Measurements from ENCODE around the gene SCGB3A1. TPM values are rescaled to one million over a fixed set of nuclear protein-coding genes. Genes with fewer than 3 reads are reported as not detected.

SCGB3A1 gene, protein sequence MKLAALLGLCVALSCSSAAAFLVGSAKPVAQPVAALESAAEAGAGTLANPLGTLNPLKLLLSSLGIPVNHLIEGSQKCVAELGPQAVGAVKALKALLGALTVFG
- not detected for polyA plus RNA-seq (ENCODE audit: insufficient read length)
- long read RNA-seq, donor 1, partial matches to known transcripts: 0 of 3 reads
- long read RNA-seq, donor 1, other reads (novel, unspliced or antisense): 0 of 3 reads
- long read RNA-seq, donor 2, partial matches to known transcripts: 0 of 6 reads
- long read RNA-seq, donor 2, other reads (novel, unspliced or antisense): 0 of 6 reads
- long read RNA-seq, donor 3: 0 reads
- long read RNA-seq, donor 4, partial matches to known transcripts: 0 of 1 reads
- long read RNA-seq, donor 4, other reads (novel, unspliced or antisense): 0 of 1 reads
- long read RNA-seq, donor 5, transcript SCGB3A1-201 (3 exons, 521 nt): major isoform, 7 of 7 reads
- long read RNA-seq, donor 5, partial matches to known transcripts: 0 of 7 reads
- long read RNA-seq, donor 5, other reads (novel, unspliced or antisense): 0 of 7 reads
- long read RNA-seq, donor 6, partial matches to known transcripts: 0 of 3 reads
- long read RNA-seq, donor 6, other reads (novel, unspliced or antisense): 0 of 3 reads
- long read RNA-seq, donor 7, partial matches to known transcripts: 0 of 4 reads
- long read RNA-seq, donor 7, other reads (novel, unspliced or antisense): 0 of 4 reads
- long read RNA-seq, donor 8, partial matches to known transcripts: 0 of 1 reads
- long read RNA-seq, donor 8, other reads (novel, unspliced or antisense): 0 of 1 reads

DNA sequence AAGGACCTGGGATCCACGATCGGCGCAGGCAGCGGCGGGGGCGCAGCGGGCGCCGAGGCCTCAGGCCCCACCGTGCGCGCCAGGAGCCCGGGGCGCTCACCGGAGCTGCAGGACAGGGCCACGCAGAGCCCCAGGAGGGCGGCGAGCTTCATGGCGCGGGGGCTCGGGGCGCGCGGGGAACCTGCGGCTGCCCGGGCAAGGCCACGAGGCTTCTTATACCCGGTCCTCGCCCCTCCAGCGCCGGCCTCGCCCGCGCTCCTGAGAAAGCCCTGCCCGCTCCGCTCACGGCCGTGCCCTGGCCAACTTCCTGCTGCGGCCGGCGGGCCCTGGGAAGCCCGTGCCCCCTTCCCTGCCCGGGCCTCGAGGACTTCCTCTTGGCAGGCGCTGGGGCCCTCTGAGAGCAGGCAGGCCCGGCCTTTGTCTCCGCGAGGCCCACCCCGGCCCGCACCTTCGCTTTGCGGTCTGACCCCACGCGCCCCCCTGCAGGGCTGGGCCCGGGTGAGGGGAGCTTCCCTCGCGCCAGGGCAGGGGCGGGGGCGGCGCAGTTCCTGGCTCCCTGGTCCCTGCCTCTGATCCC is at the start of gene SCGB3A1:
Gene SCGB3A1 (minus strand): TSS at position 189 of the 577 bp plus-strand sequence. CDS start 37 bp downstream, at position 152.
- DNase-seq: no peak

DNA sequence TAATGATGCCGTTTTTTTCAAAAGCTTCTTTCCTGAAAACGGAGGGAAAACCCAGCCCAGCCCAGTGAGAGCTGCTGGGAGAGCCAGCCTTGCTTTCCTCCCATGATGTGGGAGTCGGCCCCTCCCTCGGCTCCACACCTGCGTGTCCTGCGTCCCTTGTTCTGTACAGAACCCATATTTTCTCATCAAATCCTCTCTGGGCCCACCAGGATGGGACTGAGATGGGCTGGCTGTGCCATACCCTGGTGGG is 49.2 kb upstream of the SCGB3A1 start:
- no peak for DNase-seq

DNA sequence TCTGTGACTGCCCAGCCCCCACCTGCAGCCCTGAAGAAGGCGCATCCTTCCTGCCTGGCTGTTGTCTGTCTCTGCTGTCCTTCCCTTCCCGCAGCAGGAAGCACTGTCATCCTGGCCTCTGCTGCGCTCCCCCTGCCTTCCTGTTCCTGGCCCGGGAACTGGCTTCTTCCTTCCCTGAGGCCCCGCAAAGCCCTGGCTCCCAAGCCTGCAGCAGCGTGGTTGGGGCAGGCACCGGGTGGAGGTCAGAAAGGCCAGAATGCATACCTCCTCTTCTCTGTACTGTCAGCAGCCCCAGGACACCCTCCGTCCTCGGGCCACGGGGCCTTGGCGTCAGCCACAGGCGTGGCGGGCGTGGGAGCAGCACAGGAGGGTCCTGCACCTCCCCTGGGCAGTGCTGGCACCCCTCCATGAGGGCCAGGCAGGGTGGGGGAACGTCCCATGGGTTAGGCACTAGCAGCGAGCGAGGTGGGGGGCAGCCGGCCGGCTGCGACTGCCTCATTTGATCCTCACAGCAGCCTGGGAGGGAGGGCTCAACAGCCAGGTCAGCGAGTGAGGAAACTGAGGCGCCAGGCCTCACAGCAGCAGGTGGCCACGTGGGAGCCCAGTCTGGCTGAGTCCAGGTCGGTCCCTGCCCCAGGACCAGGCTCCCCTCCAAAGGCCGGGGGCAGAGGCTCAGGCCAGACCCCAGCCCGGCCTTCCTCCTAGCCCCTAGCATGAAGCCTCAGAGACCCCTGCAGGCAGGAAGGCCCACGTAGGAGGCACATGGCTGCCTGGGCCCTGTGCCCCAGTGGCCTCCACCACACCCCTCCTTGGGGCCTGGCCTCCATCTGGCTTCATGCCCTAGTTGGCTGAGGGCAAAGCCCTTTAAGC is 48.7 kb upstream of the SCGB3A1 start:
- DNase-seq: no peak

DNA sequence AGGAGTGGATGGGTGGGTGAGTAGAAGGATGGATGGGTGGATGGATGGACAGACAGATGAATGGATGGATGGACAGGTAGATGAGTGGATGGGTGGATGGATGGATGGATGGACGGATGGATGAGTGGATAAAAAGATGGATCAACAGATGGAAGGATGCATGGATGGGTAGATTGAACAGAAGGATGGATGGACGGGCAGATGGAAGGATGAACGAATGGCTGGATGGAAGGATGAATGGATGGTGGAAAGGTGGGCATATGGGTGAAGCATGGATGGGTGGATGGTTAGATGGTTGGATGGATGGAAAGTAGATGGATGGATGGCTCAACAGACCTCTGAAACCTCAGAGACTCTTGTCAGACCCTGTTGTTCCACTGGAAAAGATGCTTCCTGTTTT is 48.0 kb upstream of the SCGB3A1 start:
- DNase-seq: no peak

DNA sequence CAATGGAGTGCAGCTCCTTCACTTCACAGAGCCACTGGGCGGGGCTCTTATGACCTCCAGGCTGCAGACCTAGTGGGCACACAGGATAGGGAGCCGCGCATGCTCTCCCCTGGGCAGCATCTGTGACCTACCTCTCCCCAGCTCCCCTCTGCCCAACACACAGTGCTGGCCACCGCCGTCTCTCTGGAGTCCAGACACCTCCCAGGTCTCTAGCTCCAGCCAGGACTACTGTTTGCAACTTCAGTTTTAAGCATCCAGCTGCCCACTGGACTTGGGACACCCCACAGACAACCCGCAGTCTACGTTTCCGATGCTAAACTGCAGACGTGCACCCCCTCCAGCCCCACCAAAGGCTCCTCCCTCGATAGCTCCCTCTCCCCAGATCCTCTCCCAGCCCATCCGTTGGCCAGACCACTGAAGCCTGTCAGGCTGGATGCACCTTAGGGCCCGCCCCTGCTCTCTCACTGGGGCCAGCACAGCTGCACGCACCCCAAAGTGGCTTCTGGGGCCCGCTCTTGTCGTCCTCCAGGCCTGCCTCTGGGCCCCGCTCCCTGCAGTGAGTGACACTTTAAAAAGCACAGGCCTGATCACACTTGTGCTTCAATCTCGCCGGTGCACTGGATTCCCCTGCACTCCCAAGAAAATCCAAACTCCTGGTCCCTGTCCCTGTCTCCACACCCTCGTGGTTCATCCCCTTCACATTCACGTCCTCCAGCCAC is 46.8 kb upstream of the SCGB3A1 start:
- DNase-seq: no peak

DNA sequence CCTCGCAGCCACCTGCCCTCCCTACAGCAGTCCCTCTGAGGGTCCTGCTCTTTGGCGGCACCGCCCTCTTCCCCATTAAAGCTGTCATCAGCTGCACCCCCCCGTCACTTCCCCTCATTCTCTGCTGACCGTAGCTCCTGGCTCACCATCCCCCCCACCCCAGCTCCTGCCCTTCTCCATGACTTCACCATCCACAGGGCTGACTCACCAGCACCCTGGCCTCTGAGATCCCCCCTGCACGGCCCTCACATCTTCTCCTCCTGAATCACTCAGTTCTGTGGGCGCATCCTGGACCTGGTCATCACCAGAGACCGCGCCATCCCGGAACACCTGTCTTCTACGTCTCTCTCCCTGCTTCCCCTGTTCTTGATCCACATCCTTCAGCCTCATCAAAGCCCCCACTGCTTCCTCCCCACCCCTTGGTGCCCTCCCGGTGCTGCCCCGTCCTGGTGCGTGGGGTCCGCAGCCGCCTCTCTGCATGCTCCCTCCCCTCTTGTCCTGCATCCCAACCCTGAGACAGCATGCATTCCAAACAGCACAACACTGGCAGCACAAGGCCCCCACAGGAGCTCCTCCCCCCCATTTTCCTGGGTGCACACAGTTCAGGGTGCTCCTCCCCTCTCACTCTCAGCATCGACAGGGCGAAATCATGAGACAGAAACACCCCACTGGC is 45.2 kb upstream of the SCGB3A1 start:
- no peak for DNase-seq

DNA sequence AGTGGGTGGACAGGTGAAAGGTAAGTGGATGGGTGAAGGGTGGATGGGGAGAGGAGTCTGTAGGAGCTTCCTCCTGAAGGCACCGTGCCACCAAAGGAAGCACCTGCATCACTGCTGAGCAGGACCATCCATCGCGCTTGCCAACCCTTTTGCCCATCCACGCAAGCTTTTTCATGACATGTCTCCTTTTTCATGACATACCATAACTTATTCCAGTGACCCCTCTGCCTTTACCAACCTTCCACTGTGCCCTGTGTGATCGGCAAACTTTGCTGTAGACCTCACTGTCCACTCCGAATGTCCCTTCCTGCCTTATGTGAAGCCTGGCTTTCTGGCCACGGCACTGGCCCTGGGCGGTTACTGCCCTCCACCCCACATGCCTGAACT is 44.7 kb upstream of the SCGB3A1 start:
- no peak for DNase-seq

DNA sequence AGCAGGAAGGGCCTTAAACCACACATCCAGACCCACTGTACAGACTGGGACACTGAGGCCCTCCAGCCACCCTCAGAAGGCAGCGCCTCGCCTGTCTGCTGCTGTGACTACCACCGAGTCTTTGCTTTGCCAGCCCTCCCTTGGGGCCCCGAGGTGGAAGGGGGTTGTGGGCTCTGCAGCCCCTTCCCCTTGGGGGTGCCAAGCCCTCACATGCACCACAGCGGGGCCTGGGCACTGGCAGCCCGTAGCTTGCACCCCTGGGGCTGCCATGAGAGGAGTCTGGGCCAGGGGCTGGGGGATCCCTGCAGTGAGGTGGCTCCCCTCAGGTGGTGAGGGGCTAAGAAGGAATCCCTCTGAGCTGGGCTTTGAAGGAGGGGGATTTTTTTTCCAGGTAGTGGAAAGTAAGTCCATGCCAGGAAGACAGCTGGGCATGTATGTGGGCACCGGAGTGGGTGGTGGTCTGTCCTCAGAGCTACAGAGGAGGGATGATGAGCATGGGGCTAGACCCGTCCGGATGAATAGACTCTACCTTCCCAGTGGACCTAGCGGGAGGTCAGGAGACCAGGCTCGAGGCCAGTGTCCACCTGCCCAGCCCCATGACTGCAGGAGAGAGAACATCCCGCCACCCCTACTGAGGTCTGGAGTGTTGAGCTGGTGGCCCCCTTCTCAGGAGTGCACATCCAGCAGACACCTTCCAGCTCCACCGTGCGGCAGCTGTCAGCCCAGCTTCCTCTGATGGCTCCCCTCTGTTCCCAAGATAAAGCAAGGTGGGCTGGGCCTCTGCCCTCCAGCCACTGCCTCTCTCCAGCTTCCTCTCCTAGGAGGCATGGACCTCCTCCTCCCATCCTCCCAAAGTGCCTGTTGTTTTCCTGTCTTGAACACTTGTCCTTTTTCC is 42.2 kb upstream of the SCGB3A1 start:
- no peak for DNase-seq

DNA sequence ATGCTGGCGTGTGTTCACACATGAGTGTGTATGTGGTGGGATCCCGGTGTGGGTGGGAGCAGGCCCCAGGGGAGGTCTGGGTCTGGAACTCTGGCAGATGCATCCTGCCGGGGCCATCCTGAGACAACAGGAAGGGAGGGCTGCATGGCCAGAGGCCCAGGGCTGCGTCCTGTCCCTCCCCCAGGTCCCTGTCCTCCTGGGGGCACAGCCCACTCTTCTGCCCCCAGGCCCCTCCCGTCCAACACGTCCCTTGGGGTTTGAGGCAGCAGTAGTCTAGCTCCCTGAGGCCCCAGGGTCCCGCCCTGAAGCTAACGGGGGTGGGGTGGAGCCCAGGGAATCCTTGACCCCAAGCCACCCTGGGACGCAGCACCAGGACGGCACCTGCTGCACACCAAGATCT is 41.5 kb upstream of the SCGB3A1 start:
- DNase-seq: no peak

DNA sequence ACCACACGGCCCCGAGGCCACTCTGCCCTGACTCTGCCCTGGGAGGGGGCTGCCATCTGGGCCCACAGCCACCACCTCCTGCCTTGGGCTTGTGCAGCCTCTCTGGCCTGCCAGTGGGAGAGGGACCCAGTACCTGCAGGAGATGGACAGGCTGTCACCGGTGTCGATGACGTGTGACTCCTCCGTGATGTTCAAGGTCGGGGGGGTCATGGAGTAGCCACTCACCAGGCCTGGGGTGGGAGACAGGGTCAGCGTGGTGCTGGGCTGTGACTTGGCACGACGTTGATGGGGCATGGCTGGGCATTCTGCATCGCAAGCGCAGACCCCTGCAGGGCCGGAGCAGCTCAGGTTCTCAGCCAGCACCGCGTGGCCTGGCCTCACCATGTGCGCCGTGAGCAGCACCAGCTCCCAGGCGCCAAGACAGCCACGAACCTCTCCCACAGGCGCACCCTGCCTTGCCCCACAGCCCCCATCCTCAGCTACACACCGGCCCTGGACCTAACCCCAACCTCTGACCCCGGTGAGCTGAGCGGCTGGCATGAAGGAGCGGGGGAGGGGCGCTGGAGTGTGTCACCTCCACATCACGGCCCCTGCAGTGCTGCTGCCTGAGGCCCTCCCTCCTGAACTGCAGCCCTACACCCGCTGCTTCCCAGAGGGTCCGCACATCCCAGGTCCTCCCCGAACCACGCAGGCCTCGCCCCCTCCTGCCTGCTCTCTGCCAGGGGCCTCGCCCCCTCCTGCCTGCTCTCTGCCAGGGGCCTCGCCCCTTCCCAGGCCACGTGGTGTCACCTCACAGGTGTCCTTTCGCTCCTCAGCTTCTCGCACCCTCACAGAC is 40.5 kb upstream of the SCGB3A1 start:
- no peak for DNase-seq

DNA sequence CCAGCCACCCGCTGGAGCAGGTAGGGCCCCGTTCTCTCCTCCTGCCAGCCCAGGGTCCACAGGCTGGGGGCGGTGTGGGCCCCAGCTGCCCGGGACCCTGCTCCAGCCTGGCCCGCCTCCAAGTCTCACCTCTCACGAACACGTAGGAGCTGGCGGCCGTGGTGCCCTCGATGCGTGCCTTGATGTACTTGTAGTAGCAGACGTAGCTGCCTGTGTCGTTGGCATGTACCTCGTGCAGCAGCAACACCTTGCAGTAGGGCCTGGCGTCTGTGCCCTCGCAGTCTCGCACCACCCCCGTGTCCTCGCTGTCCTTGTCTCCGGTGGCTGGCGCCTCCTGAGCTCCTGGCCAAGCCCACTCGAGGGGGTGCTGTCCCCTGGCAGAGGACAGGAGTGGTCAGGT is 39.1 kb upstream of the SCGB3A1 start:
- no peak for DNase-seq

DNA sequence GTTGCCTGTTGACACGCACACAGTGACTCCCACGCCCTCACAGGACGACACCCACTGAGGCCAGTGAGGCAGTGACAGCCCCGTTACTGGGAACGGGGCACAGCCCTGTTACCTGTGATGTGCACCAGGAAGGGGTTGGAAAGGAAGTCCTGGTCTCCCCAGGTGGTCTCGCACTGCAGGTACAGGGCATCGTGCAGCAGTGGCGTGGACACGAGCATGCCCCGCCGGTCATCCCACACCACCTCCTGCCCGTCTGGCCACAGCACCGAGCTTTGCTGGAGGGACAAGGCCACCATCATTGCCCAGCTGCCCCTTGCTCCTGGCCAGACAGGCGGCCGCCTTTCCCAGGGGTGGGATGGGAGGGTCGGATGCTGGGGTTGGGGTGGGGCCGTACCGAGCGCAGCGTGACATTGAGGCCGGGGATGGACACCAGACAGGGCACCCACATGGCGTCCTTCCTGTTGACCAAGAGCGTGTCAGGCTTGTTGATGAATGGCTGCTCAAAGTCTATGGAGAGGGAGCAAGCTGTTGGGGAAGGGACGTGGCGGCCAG is 38.6 kb upstream of the SCGB3A1 start:
- no peak for DNase-seq

DNA sequence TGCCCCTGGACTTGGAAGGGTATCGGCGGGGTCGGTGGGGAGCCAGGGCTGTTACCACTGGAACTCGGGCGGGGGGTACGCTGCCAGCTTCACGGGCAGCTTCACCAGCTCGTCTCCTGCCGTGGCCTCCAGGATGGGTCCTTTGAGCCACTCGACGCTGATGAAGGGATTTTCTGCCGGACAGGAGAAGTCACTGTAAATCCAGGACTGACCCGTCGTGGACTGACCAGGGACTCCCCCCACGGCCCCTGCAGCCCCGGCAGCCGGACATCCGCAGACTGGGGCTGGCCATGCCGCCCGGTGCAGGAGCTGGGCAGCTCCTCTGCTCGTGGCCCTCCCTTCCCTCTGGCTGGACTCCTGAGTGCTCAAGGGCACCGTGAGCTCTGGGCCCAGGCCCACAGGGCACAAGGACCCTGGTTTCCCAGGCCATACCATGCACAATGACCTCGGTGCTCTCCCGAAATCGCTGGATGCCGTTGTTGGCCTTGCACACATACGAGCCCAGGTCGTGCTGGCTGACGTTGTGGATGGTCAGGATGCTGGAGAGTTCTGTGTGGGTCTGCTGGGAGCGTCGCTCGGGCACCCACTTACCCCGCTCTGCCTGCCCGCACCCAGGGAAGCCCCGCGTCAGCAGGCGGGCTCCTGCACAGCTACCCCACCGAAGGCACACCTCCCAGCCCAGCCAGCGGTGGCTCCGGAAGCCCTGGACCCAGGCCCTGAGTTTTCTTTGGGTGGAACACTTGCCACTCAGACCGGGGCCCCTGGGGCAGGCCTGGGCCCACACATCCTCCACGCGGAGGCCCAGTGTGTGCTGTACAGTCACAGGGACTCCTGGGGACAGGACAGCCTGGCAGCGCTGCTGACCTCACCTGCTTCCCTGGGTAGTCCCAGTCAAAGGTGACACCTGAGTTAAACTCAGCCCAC is 37.8 kb upstream of the SCGB3A1 start:
- DNase-seq: no peak

DNA sequence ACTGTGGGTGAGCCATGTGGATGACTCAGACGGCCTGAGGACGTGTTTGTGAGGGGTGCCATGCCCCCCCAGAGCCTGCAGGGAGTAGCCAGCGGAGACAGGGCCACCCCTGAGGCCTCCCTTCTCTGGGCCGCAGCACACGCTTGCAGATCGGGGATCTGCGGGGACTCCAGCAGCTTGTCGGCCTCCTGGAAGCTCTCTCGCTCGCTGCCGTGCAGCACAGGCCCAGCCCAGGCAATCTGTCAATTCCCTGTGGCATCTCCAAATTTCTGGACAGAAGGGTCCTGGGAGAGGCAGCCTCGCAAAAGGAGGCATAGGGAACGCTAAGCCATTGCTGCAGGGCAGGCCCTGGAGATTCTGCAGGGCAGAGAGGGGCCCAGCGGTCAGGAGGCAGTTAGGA is 36.9 kb upstream of the SCGB3A1 start:
- no peak for DNase-seq

DNA sequence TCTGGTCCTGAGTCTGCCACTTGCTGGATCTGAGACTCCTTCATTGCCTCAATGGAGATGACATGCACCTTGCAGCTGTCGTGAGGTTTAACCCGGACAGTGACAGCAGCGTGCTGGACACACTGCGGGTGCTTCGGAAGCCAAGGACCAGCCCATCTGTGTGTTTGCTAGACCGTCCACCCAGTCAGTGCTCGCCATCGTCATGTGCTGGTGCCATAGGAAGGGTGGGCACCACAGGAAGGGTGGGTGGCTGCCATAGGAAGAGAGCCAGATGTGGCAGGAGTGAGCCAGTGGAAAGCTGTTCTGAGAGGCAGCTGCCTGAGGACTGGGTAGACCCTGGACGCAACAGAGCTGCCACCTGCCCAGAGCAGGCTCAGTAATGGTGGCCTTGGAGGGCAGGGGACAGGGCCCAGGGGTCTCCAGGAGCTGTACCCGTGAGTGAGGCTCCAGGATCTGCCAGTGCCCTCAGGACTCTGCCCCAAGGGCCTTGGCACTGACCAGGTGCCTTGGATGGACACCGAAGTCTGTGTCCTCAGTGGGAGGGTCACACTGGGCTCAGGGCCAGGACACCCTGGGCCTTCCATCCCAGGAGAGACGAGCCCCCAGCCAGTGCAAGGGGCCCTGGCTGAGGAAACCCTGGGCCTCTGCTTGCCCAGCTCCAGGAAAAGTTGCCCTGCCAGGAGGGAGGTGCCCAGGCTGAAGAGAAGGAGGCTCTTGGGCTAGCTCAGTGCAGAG is 36.3 kb upstream of the SCGB3A1 start:
- no peak for DNase-seq

DNA sequence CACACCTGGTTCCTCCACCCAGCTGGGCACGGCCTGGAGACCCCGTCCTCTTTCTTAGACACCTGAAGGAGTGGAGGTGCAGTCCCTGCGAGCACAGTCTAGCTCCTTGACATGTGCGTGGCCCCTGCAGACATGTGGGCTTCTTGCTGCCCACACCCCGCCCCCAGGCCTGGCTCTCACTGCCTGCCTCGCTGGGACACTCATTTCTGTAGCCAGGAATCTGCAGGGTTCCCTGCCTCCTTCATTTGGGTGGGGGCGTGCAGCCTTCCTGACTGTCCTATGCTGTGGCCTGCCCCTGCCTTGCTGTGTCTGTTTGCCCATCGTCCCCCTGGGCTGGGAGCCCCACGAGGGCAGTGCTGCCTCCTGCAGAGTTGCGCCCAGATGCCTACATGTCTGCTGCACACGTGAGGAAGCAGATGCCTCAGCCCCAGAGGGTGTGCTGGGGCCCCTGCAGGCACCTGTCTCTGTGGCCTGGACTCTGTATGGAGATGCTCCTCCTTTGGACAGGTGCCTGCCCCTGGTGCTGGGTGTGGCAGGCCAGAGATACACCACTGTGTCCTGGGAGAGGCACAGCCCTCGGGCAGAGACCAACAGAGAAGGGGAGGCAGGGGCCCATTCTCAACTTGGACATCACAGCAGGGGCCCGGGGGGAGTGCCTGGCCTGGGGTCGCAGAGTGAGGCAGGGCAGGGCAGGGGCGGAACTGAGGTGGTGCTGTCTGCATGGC is 35.5 kb upstream of the SCGB3A1 start:
- DNase-seq: no peak

All from left kidney (tissue), 8 donors.